Measurements from ENCODE around the gene PTPRE.

Gene PTPRE

GRCh38 chr10:127889605-127890195, 17.2 kb upstream of the PTPRE start:
- TF ChIP-seq POU2F2 (IDR thresholded peaks at IDR 0.05; ENCODE audit: low read depth, low read length): no peak
- TF ChIP-seq SPI1 (IDR thresholded peaks at IDR 0.05; ENCODE audit: low read depth, low read length): no peak
- no peak for TF ChIP-seq POLR2AphosphoS5 (IDR thresholded peaks at IDR 0.05; ENCODE audit: low read depth, low read length)
- no peak for TF ChIP-seq TAF1 (IDR thresholded peaks at IDR 0.05; ENCODE audit: low read depth, low read length)
- no peak for TF ChIP-seq PAX5 (IDR thresholded peaks at IDR 0.05; ENCODE audit: insufficient read depth, low read length, severe bottlenecking)
- no peak for TF ChIP-seq POLR2A (IDR thresholded peaks at IDR 0.05; ENCODE audit: low read depth, low read length)
- no peak for DNase-seq (ENCODE audit: insufficient read length, low spot score)
- FAIRE-seq: no peak

- DNase-seq (ENCODE audit: insufficient read length, low spot score): no peak
- no peak for FAIRE-seq
- TF ChIP-seq SPI1 (IDR thresholded peaks at IDR 0.05; ENCODE audit: low read depth, low read length) (no peak), POLR2AphosphoS5 (IDR thresholded peaks at IDR 0.05; ENCODE audit: low read depth, low read length) (no peak), POLR2A (IDR thresholded peaks at IDR 0.05; ENCODE audit: low read depth, low read length) (no peak), PAX5 (IDR thresholded peaks at IDR 0.05; ENCODE audit: insufficient read depth, low read length, severe bottlenecking) (no peak), TAF1 (IDR thresholded peaks at IDR 0.05; ENCODE audit: low read depth, low read length) (no peak), POU2F2 (IDR thresholded peaks at IDR 0.05; ENCODE audit: low read depth, low read length) (no peak)
Observed at GRCh38 chr10:127890216-127890615, 16.7 kb upstream of the PTPRE start.

GRCh38 chr10:127890832-127891334, 16.0 kb upstream of the PTPRE start:
- no peak for DNase-seq (ENCODE audit: insufficient read length, low spot score)
- no peak for FAIRE-seq
- no peak for TF ChIP-seq PAX5 (IDR thresholded peaks at IDR 0.05; ENCODE audit: insufficient read depth, low read length, severe bottlenecking)
- no peak for TF ChIP-seq POU2F2 (IDR thresholded peaks at IDR 0.05; ENCODE audit: low read depth, low read length)
- TF ChIP-seq TAF1 (IDR thresholded peaks at IDR 0.05; ENCODE audit: low read depth, low read length): no peak
- no peak for TF ChIP-seq SPI1 (IDR thresholded peaks at IDR 0.05; ENCODE audit: low read depth, low read length)
- TF ChIP-seq POLR2AphosphoS5 (IDR thresholded peaks at IDR 0.05; ENCODE audit: low read depth, low read length): no peak
- TF ChIP-seq POLR2A (IDR thresholded peaks at IDR 0.05; ENCODE audit: low read depth, low read length): no peak

GRCh38 chr10:127892743-127893142, 14.2 kb upstream of the PTPRE start, which contains the start of gene CLRN3:
CLRN3 (minus strand) TSS chr10:127892941; CDS start chr10:127892784, 157 bp downstream.
- FAIRE-seq (no peak), DNase-seq (ENCODE audit: insufficient read length, low spot score) (no peak)
- no peak for TF ChIP-seq PAX5 (IDR thresholded peaks at IDR 0.05; ENCODE audit: insufficient read depth, low read length, severe bottlenecking)
- no peak for TF ChIP-seq SPI1 (IDR thresholded peaks at IDR 0.05; ENCODE audit: low read depth, low read length)
- no peak for TF ChIP-seq POU2F2 (IDR thresholded peaks at IDR 0.05; ENCODE audit: low read depth, low read length)
- TF ChIP-seq TAF1 (IDR thresholded peaks at IDR 0.05; ENCODE audit: low read depth, low read length): no peak
- no peak for TF ChIP-seq POLR2A (IDR thresholded peaks at IDR 0.05; ENCODE audit: low read depth, low read length)
- TF ChIP-seq POLR2AphosphoS5 (IDR thresholded peaks at IDR 0.05; ENCODE audit: low read depth, low read length): no peak

GRCh38 chr10:127894146-127894545, 12.8 kb upstream of the PTPRE start:
- no peak for TF ChIP-seq POU2F2 (IDR thresholded peaks at IDR 0.05; ENCODE audit: low read depth, low read length)
- TF ChIP-seq SPI1 (IDR thresholded peaks at IDR 0.05; ENCODE audit: low read depth, low read length): no peak
- TF ChIP-seq POLR2A (IDR thresholded peaks at IDR 0.05; ENCODE audit: low read depth, low read length): no peak
- TF ChIP-seq TAF1 (IDR thresholded peaks at IDR 0.05; ENCODE audit: low read depth, low read length): no peak
- no peak for TF ChIP-seq POLR2AphosphoS5 (IDR thresholded peaks at IDR 0.05; ENCODE audit: low read depth, low read length)
- TF ChIP-seq PAX5 (IDR thresholded peaks at IDR 0.05; ENCODE audit: insufficient read depth, low read length, severe bottlenecking): no peak
- DNase-seq (ENCODE audit: insufficient read length, low spot score) (no peak), FAIRE-seq (no peak)

- no peak for DNase-seq (ENCODE audit: insufficient read length, low spot score)
- TF ChIP-seq POLR2AphosphoS5 (IDR thresholded peaks at IDR 0.05; ENCODE audit: low read depth, low read length) (no peak), SPI1 (IDR thresholded peaks at IDR 0.05; ENCODE audit: low read depth, low read length) (no peak), POLR2A (IDR thresholded peaks at IDR 0.05; ENCODE audit: low read depth, low read length) (no peak), POU2F2 (IDR thresholded peaks at IDR 0.05; ENCODE audit: low read depth, low read length) (no peak), TAF1 (IDR thresholded peaks at IDR 0.05; ENCODE audit: low read depth, low read length) (no peak)
- FAIRE-seq: no peak
Observed at GRCh38 chr10:127896590-127896989, 10.3 kb upstream of the PTPRE start.

GRCh38 chr10:127897177-127897576, 9.7 kb upstream of the PTPRE start:
- FAIRE-seq (no peak), DNase-seq (ENCODE audit: insufficient read length, low spot score) (no peak)
- no peak for TF ChIP-seq SPI1 (IDR thresholded peaks at IDR 0.05; ENCODE audit: low read depth, low read length)
- no peak for TF ChIP-seq POLR2AphosphoS5 (IDR thresholded peaks at IDR 0.05; ENCODE audit: low read depth, low read length)
- no peak for TF ChIP-seq POU2F2 (IDR thresholded peaks at IDR 0.05; ENCODE audit: low read depth, low read length)
- TF ChIP-seq PAX5 (IDR thresholded peaks at IDR 0.05; ENCODE audit: insufficient read depth, low read length, severe bottlenecking): no peak
- TF ChIP-seq TAF1 (IDR thresholded peaks at IDR 0.05; ENCODE audit: low read depth, low read length): no peak
- TF ChIP-seq POLR2A (IDR thresholded peaks at IDR 0.05; ENCODE audit: low read depth, low read length): no peak

- TF ChIP-seq POLR2AphosphoS5 (IDR thresholded peaks at IDR 0.05; ENCODE audit: low read depth, low read length) (no peak), POU2F2 (IDR thresholded peaks at IDR 0.05; ENCODE audit: low read depth, low read length) (no peak), TAF1 (IDR thresholded peaks at IDR 0.05; ENCODE audit: low read depth, low read length) (no peak), SPI1 (IDR thresholded peaks at IDR 0.05; ENCODE audit: low read depth, low read length) (no peak), POLR2A (IDR thresholded peaks at IDR 0.05; ENCODE audit: low read depth, low read length) (no peak), PAX5 (IDR thresholded peaks at IDR 0.05; ENCODE audit: insufficient read depth, low read length, severe bottlenecking) (no peak)
- FAIRE-seq: no peak
- DNase-seq (ENCODE audit: insufficient read length, low spot score): no peak
Observed at GRCh38 chr10:127899766-127900387, 7.0 kb upstream of the PTPRE start.

GRCh38 chr10:127903789-127904188, 3.1 kb upstream of the PTPRE start:
- TF ChIP-seq PAX5 (IDR thresholded peaks at IDR 0.05; ENCODE audit: insufficient read depth, low read length, severe bottlenecking) (no peak), POLR2A (IDR thresholded peaks at IDR 0.05; ENCODE audit: low read depth, low read length) (no peak), TAF1 (IDR thresholded peaks at IDR 0.05; ENCODE audit: low read depth, low read length) (no peak), POLR2AphosphoS5 (IDR thresholded peaks at IDR 0.05; ENCODE audit: low read depth, low read length) (no peak), SPI1 (IDR thresholded peaks at IDR 0.05; ENCODE audit: low read depth, low read length) (no peak), POU2F2 (IDR thresholded peaks at IDR 0.05; ENCODE audit: low read depth, low read length) (no peak)
- DNase-seq (ENCODE audit: insufficient read length, low spot score): no peak
- FAIRE-seq: no peak
